MM.1S (cell line): ENCODE measurements around the gene SSX2IP.

Experiments
- EZH2 ChIP-seq: fragments of 300-600 bp; sonication (generic); optimal IDR thresholded peaks from 2 replicates; pipeline ENCODE3; 2017; ENCODE audit warnings: low read depth, mild to moderate bottlenecking, antibody characterized with exemption, low read length, mixed read lengths
- TF ChIP-seq, protein P1 (sequence below): fragments of 300-600 bp; sonication (generic); IDR thresholded peaks from 2 replicates; pipeline ENCODE4 v1.5.1; 2016; ENCODE audit warnings: antibody characterized with exemption, low read length, mixed read lengths

DNA sequence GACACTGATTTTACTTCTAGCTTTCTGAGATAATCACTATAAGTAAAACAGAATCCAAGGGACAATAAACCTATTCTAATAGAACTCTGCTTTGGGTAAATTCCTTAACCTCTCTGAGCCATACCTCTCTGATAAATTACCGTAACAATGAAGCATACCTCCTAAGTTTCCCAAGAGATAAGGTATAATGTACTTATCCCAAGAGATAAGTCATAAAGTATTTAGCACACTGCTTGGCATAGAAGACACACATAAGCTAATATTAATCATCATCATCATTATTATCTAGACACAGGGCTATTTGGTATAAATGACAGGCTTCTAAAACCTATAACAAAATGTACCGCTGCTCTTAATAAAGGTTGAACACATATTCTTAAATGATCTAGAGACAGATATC lies 16.2 kb downstream of the SSX2IP start:
- TF ChIP-seq, protein P1, sequence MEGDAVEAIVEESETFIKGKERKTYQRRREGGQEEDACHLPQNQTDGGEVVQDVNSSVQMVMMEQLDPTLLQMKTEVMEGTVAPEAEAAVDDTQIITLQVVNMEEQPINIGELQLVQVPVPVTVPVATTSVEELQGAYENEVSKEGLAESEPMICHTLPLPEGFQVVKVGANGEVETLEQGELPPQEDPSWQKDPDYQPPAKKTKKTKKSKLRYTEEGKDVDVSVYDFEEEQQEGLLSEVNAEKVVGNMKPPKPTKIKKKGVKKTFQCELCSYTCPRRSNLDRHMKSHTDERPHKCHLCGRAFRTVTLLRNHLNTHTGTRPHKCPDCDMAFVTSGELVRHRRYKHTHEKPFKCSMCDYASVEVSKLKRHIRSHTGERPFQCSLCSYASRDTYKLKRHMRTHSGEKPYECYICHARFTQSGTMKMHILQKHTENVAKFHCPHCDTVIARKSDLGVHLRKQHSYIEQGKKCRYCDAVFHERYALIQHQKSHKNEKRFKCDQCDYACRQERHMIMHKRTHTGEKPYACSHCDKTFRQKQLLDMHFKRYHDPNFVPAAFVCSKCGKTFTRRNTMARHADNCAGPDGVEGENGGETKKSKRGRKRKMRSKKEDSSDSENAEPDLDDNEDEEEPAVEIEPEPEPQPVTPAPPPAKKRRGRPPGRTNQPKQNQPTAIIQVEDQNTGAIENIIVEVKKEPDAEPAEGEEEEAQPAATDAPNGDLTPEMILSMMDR: no peak
- no peak for TF ChIP-seq EZH2
